MM.1S (cell line): ENCODE results near the gene PRKAR1B.

Experiments used
- DNase-seq: peaks from one replicate; pipeline ENCODE4 v3.0.0-alpha.2; 2015
- H2AFZ ChIP-seq: fragments of 300-600 bp; sonication (generic); 2 replicates; pipeline ENCODE4 v1.6.0; 2016; ENCODE audit warnings: antibody characterized with exemption, low read length
- H3F3A ChIP-seq: fragments of 300-600 bp; sonication (generic); 2 replicates; pipeline ENCODE4 v1.6.1; 2016; ENCODE audit warnings: mild to moderate bottlenecking, antibody characterized with exemption, low read length, moderate library complexity, mixed read lengths; ENCODE audit not compliant: insufficient read depth
- H3K27ac ChIP-seq: fragments of 300-600 bp; sonication (generic); 2 replicates; pipeline ENCODE4 v1.5.1; 2016; ENCODE audit warnings: mild to moderate bottlenecking, low read length
- H3K27me3 ChIP-seq: fragments of 300-600 bp; sonication (generic); replicated peaks from 2 replicates; pipeline ENCODE4 v1.6.0; 2016; ENCODE audit warnings: low read length; ENCODE audit not compliant: insufficient read depth
- H3K36me3 ChIP-seq: fragments of 300-600 bp; sonication (generic); replicated peaks from 2 replicates; pipeline ENCODE4 v1.6.1; 2016; ENCODE audit warnings: mild to moderate bottlenecking, low read length, mixed read lengths; ENCODE audit not compliant: insufficient read depth
- H3K4me1 ChIP-seq: fragments of 300-600 bp; sonication (generic); 2 replicates; pipeline ENCODE4 v1.6.1; 2016; ENCODE audit warnings: low read length, mixed read lengths
- H3K4me2 ChIP-seq: fragments of 300-600 bp; sonication (generic); 2 replicates; pipeline ENCODE4 v1.6.0; 2016; ENCODE audit warnings: low read depth, low read length
- H3K4me3 ChIP-seq: fragments of 300-600 bp; sonication (generic); 2 replicates; pipeline ENCODE4 v1.5.1; 2016; ENCODE audit warnings: low read length, mixed read lengths
- H3K79me2 ChIP-seq: fragments of 300-600 bp; sonication (generic); 2 replicates; pipeline ENCODE4 v1.6.1; 2016; ENCODE audit warnings: mixed run types, low read length, mixed read lengths
- H3K9ac ChIP-seq: fragments of 300-600 bp; sonication (generic); 2 replicates; pipeline ENCODE4 v1.6.1; 2016; ENCODE audit warnings: low read length, mixed read lengths
- H3K9me2 ChIP-seq: fragments of 300-600 bp; sonication (generic); replicated peaks from 2 replicates; pipeline ENCODE4 v1.6.1; 2016; ENCODE audit warnings: mild to moderate bottlenecking, low read length, mixed read lengths; ENCODE audit not compliant: insufficient read depth
- H3K9me3 ChIP-seq: fragments of 300-600 bp; sonication (generic); replicated peaks from 2 replicates; pipeline ENCODE4 v1.6.1; 2016; ENCODE audit warnings: mild to moderate bottlenecking, low read length, mixed read lengths; ENCODE audit not compliant: insufficient read depth
- H4K20me1 ChIP-seq: fragments of 300-600 bp; sonication (generic); 2 replicates; pipeline ENCODE4 v1.6.1; 2016; ENCODE audit warnings: mild to moderate bottlenecking, low read length, moderate library complexity, mixed read lengths; ENCODE audit not compliant: insufficient read depth
- CTCF ChIP-seq: fragments of 300-600 bp; sonication (generic); IDR thresholded peaks from 2 replicates; pipeline ENCODE4 v1.5.1; 2016; ENCODE audit warnings: antibody characterized with exemption, low read length, mixed read lengths
- EZH2 ChIP-seq: fragments of 300-600 bp; sonication (generic); optimal IDR thresholded peaks from 2 replicates; pipeline ENCODE3; 2017; ENCODE audit warnings: low read depth, mild to moderate bottlenecking, antibody characterized with exemption, low read length, mixed read lengths
- EZH2phosphoT487 ChIP-seq: fragments of 300-600 bp; sonication (generic); IDR thresholded peaks from 2 replicates; pipeline ENCODE4 v1.6.1; 2018; ENCODE audit warnings: antibody characterized with exemption, low read length

PRKAR1B gene

GRCh38 chr7:630111-630511, 97.0 kb downstream of the PRKAR1B start:
- Histone ChIP-seq H2AFZ (no peak overlapping the region), H3K27ac (no peak overlapping the region), H3K4me1 (no peaks in the 10 kb centered on the region), H4K20me1 (no peaks in the 10 kb centered on the region), H3K36me3 (no peaks in the 10 kb centered on the region), H3F3A (no peaks in the 10 kb centered on the region), H3K9ac (no peak overlapping the region), H3K9me2 (no peaks in the 10 kb centered on the region), H3K9me3 (no peaks in the 10 kb centered on the region), H3K27me3 (no peaks in the 10 kb centered on the region), H3K79me2 (no peaks in the 10 kb centered on the region), H3K4me2 (no peak overlapping the region), H3K4me3 (no peak overlapping the region)
- TF ChIP-seq CTCF: no peak
- TF ChIP-seq EZH2phosphoT487: no peak
- TF ChIP-seq EZH2: no peak
- DNase-seq: no peak

- DNase-seq: no peak
- no peaks in the 10 kb centered on the region for H3K9me3 ChIP-seq
- H3K4me1 ChIP-seq: no peaks in the 10 kb centered on the region
- H3K27me3 ChIP-seq: no peaks in the 10 kb centered on the region
- no peaks in the 10 kb centered on the region for H3F3A ChIP-seq
- TF ChIP-seq EZH2: no peak
- no peak for TF ChIP-seq CTCF
- TF ChIP-seq EZH2phosphoT487: no peak
- no peaks in the 10 kb centered on the region for H3K36me3 ChIP-seq
- no peak overlapping the region for H3K4me2 ChIP-seq
- H3K9ac ChIP-seq: no peak overlapping the region
- H3K27ac ChIP-seq: no peak overlapping the region
- no peaks in the 10 kb centered on the region for H3K79me2 ChIP-seq
- H4K20me1 ChIP-seq: no peaks in the 10 kb centered on the region
- no peaks in the 10 kb centered on the region for H3K9me2 ChIP-seq
- H2AFZ ChIP-seq: no peak overlapping the region
- H3K4me3 ChIP-seq: no peak overlapping the region
Measured at GRCh38 chr7:628826-629225, 98.3 kb downstream of the PRKAR1B start.

- TF ChIP-seq CTCF (no peak), EZH2 (no peak), EZH2phosphoT487 (no peak)
- no peak overlapping the region for H2AFZ ChIP-seq
- no peaks in the 10 kb centered on the region for H3K27me3 ChIP-seq
- H3K36me3 ChIP-seq: no peaks in the 10 kb centered on the region
- no peaks in the 10 kb centered on the region for H3F3A ChIP-seq
- no peaks in the 10 kb centered on the region for H3K9me3 ChIP-seq
- H3K9me2 ChIP-seq: no peaks in the 10 kb centered on the region
- H3K9ac ChIP-seq: no peak overlapping the region
- no peak for DNase-seq
- no peaks in the 10 kb centered on the region for H3K79me2 ChIP-seq
- no peak overlapping the region for H3K27ac ChIP-seq
- H4K20me1 ChIP-seq: no peaks in the 10 kb centered on the region
- no peak overlapping the region for H3K4me2 ChIP-seq
- H3K4me1 ChIP-seq: no peaks in the 10 kb centered on the region
- no peak overlapping the region for H3K4me3 ChIP-seq
Measured at GRCh38 chr7:628402-628763, 98.7 kb downstream of the PRKAR1B start.
